ENCODE measurements around the gene PLEKHM2.

PLEKHM2 gene

GRCh38 chr1:15667362-15667761 is 16.8 kb upstream of the PLEKHM2 start:
- DNase-seq (ENCODE audit: low read depth): no peak
- TF ChIP-seq CTCF (conservative IDR thresholded peaks at IDR 0.05; ENCODE audit: low read depth, low read length): no peak
- no peak overlapping the region for H3K4me3 ChIP-seq (ENCODE audit: low read length)

GRCh38 chr1:15668089-15668754 is 15.9 kb upstream of the PLEKHM2 start:
- H3K4me3 ChIP-seq (ENCODE audit: low read length): no peak overlapping the region
- TF ChIP-seq CTCF (conservative IDR thresholded peaks at IDR 0.05; ENCODE audit: low read depth, low read length): no peak
- DNase-seq (ENCODE audit: low read depth): no peak

GRCh38 chr1:15669074-15669473 is 15.0 kb upstream of the PLEKHM2 start:
- DNase-seq (ENCODE audit: low read depth): no peak
- no peak for TF ChIP-seq CTCF (conservative IDR thresholded peaks at IDR 0.05; ENCODE audit: low read depth, low read length)
- H3K4me3 ChIP-seq (ENCODE audit: low read length): no peak overlapping the region

- TF ChIP-seq CTCF (conservative IDR thresholded peaks at IDR 0.05; ENCODE audit: low read depth, low read length): no peak
- H3K4me3 ChIP-seq (ENCODE audit: low read length): no peak overlapping the region
- DNase-seq (ENCODE audit: low read depth): no peak
Observed at GRCh38 chr1:15669864-15670263, 14.3 kb upstream of the PLEKHM2 start.

GRCh38 chr1:15671430-15671829 is 12.7 kb upstream of the PLEKHM2 start:
- no peak overlapping the region for H3K4me3 ChIP-seq (ENCODE audit: low read length)
- DNase-seq (ENCODE audit: low read depth): no peak
- TF ChIP-seq CTCF (conservative IDR thresholded peaks at IDR 0.05; ENCODE audit: low read depth, low read length): no peak

GRCh38 chr1:15674386-15675159 is 9.5 kb upstream of the PLEKHM2 start:
- DNase-seq (ENCODE audit: low read depth): no peak
- no peak for TF ChIP-seq CTCF (conservative IDR thresholded peaks at IDR 0.05; ENCODE audit: low read depth, low read length)
- H3K4me3 ChIP-seq (ENCODE audit: low read length): no peak overlapping the region

- H3K4me3 ChIP-seq (ENCODE audit: low read length): no peak overlapping the region
- TF ChIP-seq CTCF (conservative IDR thresholded peaks at IDR 0.05; ENCODE audit: low read depth, low read length): no peak
- no peak for DNase-seq (ENCODE audit: low read depth)
Observed at GRCh38 chr1:15676010-15676409, 8.1 kb upstream of the PLEKHM2 start.

Measured in retinal pigment epithelial cell (primary cell).